K562 (cell line): Measurements from ENCODE around the gene ASAH2B. TPM values are rescaled to one million over a fixed set of nuclear protein-coding genes. Genes with fewer than 3 reads are reported as not detected.
"Not testable (repeated sequence)": the region's sequence is repeated elsewhere in the genome, so short reads cannot be mapped to it uniquely, and the experiment has no call there.

Experiments
- ATAC-seq: fragments of 200-7000 bp; cut with Tn5 transposase; 3 replicates; pipeline ENCODE4 v1.9.1; 2020; ENCODE audit warnings: moderate library complexity
- BruUV-seq: library from RNA; stranded (reverse); fragments of 400-500 nt; replicated peaks from 2 replicates; lab custom pipeline; 2021; lab: Mats Ljungman, UMichigan
- CTCF ChIA-PET: fragments of 300-600 bp; formaldehyde crosslinking; extraction: SDS; loops from one replicate; lab custom pipeline; 2021; ENCODE audit warnings: low intra/inter-chr PET ratio; lab: Yijun Ruan, JAX
- POLR2A ChIA-PET: fragments of 300-600, 350-650 bp; sonication (Branson Sonifier 250); formaldehyde crosslinking; extraction: SDS; loops from one replicate; lab custom pipeline; 2021; ENCODE audit warnings: antibody characterized with exemption, inconsistent platforms; lab: Yijun Ruan, JAX
- DNase-seq, 4 experiments: peaks; one replicate each; pipeline versions ENCODE4 v3.0.0 to v3.0.0-alpha.2; 2011 to 2018; ENCODE audit warnings: low spot score in 3 of 4, mixed read lengths in 3 of 4; ENCODE audit errors: extremely low read depth in 1 of 4
- FAIRE-seq: peaks from 2 replicates; lab custom pipeline; 2011; peaks lifted over from hg19 to GRCh38; lab: Jason Lieb, UNC
- H2AFZ ChIP-seq: 2 replicates; pipeline ENCODE4 v1.6.0; 2011; ENCODE audit warnings: low read depth, low read length, control low read depth, inconsistent platforms
- H3K27ac ChIP-seq: fragments of 200-600 bp; 3 replicates; pipeline ENCODE4 v1.8.0; 2011; ENCODE audit warnings: low read depth, mild to moderate bottlenecking, control low read depth, inconsistent platforms, low read length, moderate library complexity, mixed read lengths; ENCODE audit errors: extremely low read depth
- H3K27me3 ChIP-seq, 2 experiments: fragments of 300-600 bp in 1 of 2; 2 replicates in 1 of 2; 3 replicates in 1 of 2; pipeline versions ENCODE4 v1.6.0 to v1.8.0; 2011; ENCODE audit warnings: inconsistent platforms in 2 of 2, low read length in 2 of 2, mild to moderate bottlenecking in 1 of 2, mixed read lengths in 1 of 2, moderate library complexity in 1 of 2; ENCODE audit not compliant: control insufficient read depth in 2 of 2, insufficient read depth in 2 of 2
- H3K36me3 ChIP-seq: fragments of 300-600 bp; 3 replicates; pipeline ENCODE4 v1.8.0; 2011; ENCODE audit warnings: mild to moderate bottlenecking, low read length, inconsistent platforms; ENCODE audit not compliant: control insufficient read depth, insufficient read depth
- H3K4me1 ChIP-seq, 2 experiments: fragments of 200-600 bp in 1 of 2; replicated peaks in 1 of 2; 2 replicates in 1 of 2; 3 replicates in 1 of 2; pipeline versions ENCODE4 v1.5.1 to v1.8.0; 2011; ENCODE audit warnings: inconsistent platforms in 2 of 2, low read length in 2 of 2, mild to moderate bottlenecking in 1 of 2, mixed read lengths in 1 of 2, moderate library complexity in 1 of 2; ENCODE audit not compliant: control insufficient read depth in 2 of 2, insufficient read depth in 2 of 2
- H3K4me2 ChIP-seq: 2 replicates; pipeline ENCODE4 v1.6.1; 2011; ENCODE audit warnings: low read length, control low read depth, inconsistent platforms, mixed read lengths; ENCODE audit not compliant: insufficient read depth
- H3K4me3 ChIP-seq: fragments of 200-600 bp; sonication (generic), shearing (Covaris generic); 2 replicates; pipeline ENCODE4 v1.5.1; 2016; ENCODE audit warnings: control low read depth, inconsistent platforms
- H3K79me2 ChIP-seq: fragments of 200-600 bp; 3 replicates; pipeline ENCODE4 v1.8.0; 2011; ENCODE audit warnings: low read length, inconsistent platforms; ENCODE audit not compliant: control insufficient read depth, insufficient read depth
- H3K9ac ChIP-seq, 2 experiments: 2 replicates each; pipeline versions ENCODE4 v1.6.0 to v1.6.1; 2011; ENCODE audit warnings: low read depth in 2 of 2, low read length in 2 of 2, control low read depth in 1 of 2, inconsistent platforms in 1 of 2, mild to moderate bottlenecking in 1 of 2, mixed read lengths in 1 of 2; ENCODE audit not compliant: insufficient read depth in 1 of 2
- H3K9me1 ChIP-seq: one replicate; pipeline ENCODE4 v1.6.0; 2011; ENCODE audit warnings: inconsistent platforms, mild to moderate bottlenecking, low read length, moderate library complexity; ENCODE audit not compliant: control insufficient read depth, insufficient read depth
- H3K9me3 ChIP-seq: replicated peaks from 2 replicates; pipeline ENCODE4 v1.5.1; 2011; ENCODE audit warnings: low read depth, low read length, inconsistent platforms; ENCODE audit not compliant: control insufficient read depth, insufficient read depth
- H4K20me1 ChIP-seq: replicated peaks from 2 replicates; pipeline ENCODE4 v1.6.1; 2011; ENCODE audit warnings: low read length, inconsistent platforms, mixed read lengths; ENCODE audit not compliant: control insufficient read depth, insufficient read depth
- NFIC ChIP-seq: fragments of 450-650 bp; IDR thresholded peaks from 2 replicates; pipeline ENCODE4 v1.6.1; 2017; ENCODE audit warnings: mild to moderate bottlenecking, inconsistent platforms
- WGBS: fragments of 100-300 bp; shearing (Covaris generic); methylation state at CpG from one replicate; pipeline ENCODE4 v1.1.6; 2016; ENCODE audit warnings: low coverage, mixed read lengths; ENCODE audit not compliant: insufficient coverage; ENCODE audit errors: missing lambda C conversion rate; 5-methylcytosine and 5-hydroxymethylcytosine counted together
- in situ Hi-C: fragments of 300-500 bp; cut with MboI; formaldehyde crosslinking; loops from 4 replicates; pipeline ENCODE4 v1.15.0; 2018; ENCODE audit warnings: inconsistent platforms, mixed read lengths
- intact Hi-C: fragments of 100-400 bp; cut with micrococcal nuclease; formaldehyde crosslinking; loops from 2 replicates; pipeline ENCODE4 v1.14.2; 2022
- polyA plus RNA-seq, 8 experiments: library from polyadenylated mRNA; depleted of rRNA in 4 of 8; stranded (reverse) in 5 of 8; unstranded in 3 of 8; fragments of >200 nt; fragmentation: Nextera tagmentation in 2 of 8; fragmentation: Illumina TruSeq in 1 of 8; extraction: Ambion mirVana in 2 of 8; extraction: Trizol in 1 of 8; gene quantifications; 2 replicates each; pipeline versions ENCODE4 v1.2.1 to v1.2.3, GENCODE V29; 2011 to 2014; ENCODE audit warnings: inconsistent platforms in 1 of 8, missing spikeins in 1 of 8
- total RNA-seq, 7 experiments: library from RNA; depleted of rRNA in 6 of 7; stranded (reverse); fragments of >200 nt in 6 of 7; fragmentation: Illumina TruSeq in 2 of 7; extraction: Trizol in 2 of 7; gene quantifications; 2 replicates each; pipeline versions ENCODE4 v1.2.1 to v1.2.3, GENCODE V29; 2011 to 2021; ENCODE audit warnings: low replicate concordance in 1 of 7
- TF ChIP-seq, protein P1 (sequence below): sonication (generic); IDR thresholded peaks from 2 replicates; pipeline ENCODE4 v1.6.1; 2016

ASAH2B gene
- total and polyA plus RNA-seq, 9 of the 15 experiments (the other 6 are each of a cell fraction or from before 2014, with no cell fraction given): 5.0 to 18.3 (median 14.4) TPM

DNA sequence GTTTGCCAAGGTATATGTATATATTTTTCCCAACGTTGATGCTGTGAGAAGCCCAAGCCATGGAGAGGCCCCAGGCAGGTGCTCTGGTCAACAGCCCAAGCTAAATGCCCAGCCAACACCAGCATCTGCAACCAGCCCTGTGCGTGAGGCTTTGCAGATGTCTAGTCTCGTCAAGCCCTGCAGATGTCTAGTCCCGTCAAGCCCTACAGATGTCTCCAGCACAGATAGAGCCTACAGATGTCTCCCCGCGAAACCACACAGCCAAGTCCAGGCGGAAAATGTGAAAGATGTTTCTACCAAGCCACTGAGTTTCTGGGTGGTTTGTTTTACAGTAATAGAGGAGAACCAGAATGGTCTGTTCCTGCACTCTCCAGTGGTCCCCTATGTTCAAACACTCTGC lies 36.7 kb upstream of the ASAH2B start:
- intact Hi-C loops, H3K36me3 ChIP-seq, BruUV-seq, H3K27me3 ChIP-seq, H3K9me3 ChIP-seq, DNase-seq, H2AFZ ChIP-seq, H3K79me2 ChIP-seq, ATAC-seq, CTCF ChIA-PET, in situ Hi-C loops, H3K4me1 ChIP-seq, H3K4me2 ChIP-seq, FAIRE-seq, H3K4me3 ChIP-seq, POLR2A ChIA-PET, H3K9ac ChIP-seq, H3K27ac ChIP-seq, H3K9me1 ChIP-seq, H4K20me1 ChIP-seq: not testable (repeated sequence)
- WGBS: 44% methylated on average over 5 of the region's 7 CpGs

DNA sequence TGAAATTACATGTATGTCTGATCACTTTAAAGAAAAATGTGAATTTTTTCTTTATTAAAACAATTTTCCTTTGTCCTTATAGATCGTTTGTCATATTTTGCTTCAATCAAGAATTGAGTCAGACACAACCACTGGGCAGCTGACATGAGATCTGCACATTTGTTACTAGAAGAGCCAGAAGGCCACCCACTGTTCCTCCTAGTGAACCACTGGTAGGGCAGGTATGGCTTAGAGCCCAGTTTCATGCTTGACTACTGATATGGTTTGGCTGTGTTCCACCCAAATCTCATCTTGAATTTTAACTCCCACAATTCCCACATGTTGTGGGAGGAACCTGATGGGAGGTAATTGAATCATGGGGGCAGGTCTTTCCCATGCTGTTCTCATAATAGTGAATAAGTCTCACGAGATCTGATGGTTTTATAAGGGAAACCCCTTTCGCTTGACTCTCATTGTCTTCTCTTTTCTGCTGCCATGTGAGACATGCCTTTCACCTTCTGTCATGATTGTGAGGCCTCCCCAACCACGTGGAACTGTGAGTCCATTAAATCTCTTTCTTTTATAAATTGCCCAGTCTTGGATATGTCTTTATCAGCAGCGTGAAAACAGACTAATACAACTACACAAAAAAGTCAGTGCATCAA lies 35.2 kb upstream of the ASAH2B start:
- DNase-seq: peak in 1 of 4 experiments; percentile 44
- FAIRE-seq, H3K9me1 ChIP-seq, BruUV-seq, H3K9ac ChIP-seq, H4K20me1 ChIP-seq, in situ Hi-C loops, intact Hi-C loops, H3K9me3 ChIP-seq, H3K79me2 ChIP-seq, H2AFZ ChIP-seq, H3K27me3 ChIP-seq, H3K4me2 ChIP-seq, POLR2A ChIA-PET, CTCF ChIA-PET, H3K4me3 ChIP-seq, H3K27ac ChIP-seq, H3K4me1 ChIP-seq, H3K36me3 ChIP-seq: not testable (repeated sequence)
- TF ChIP-seq, protein P1, sequence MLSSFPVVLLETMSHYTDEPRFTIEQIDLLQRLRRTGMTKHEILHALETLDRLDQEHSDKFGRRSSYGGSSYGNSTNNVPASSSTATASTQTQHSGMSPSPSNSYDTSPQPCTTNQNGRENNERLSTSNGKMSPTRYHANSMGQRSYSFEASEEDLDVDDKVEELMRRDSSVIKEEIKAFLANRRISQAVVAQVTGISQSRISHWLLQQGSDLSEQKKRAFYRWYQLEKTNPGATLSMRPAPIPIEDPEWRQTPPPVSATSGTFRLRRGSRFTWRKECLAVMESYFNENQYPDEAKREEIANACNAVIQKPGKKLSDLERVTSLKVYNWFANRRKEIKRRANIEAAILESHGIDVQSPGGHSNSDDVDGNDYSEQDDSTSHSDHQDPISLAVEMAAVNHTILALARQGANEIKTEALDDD: 0 out of 2 replicates have a peak, but pooled peaks have one; percentile 18
- TF ChIP-seq NFIC: peak; percentile 45
- WGBS: 6% methylated on average over 4 of the region's 5 CpGs
- peak; percentile 70 for ATAC-seq

DNA sequence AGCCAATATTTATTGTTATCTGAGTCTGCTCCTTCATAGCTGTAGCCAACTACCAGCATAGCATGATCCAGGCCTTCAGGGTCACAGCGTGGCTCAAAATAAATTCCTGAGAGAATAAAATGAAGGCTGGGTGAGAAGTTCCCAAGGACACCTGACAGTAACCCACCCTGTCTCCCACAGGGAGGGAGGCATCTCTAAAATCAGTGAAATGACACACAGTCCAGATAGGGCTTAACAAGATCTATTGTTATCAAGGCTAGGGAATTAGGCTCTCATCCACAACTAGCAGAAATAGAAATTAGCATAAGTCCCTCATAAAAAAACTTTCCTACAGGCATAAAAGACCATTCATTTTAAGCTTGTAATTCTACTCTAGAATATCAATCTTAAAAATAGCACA lies 33.7 kb upstream of the ASAH2B start:
- CTCF ChIA-PET, H3K4me1 ChIP-seq: not testable (repeated sequence)

More for the DNA sequence above, 33.7 kb upstream of the ASAH2B start:
- H2AFZ ChIP-seq, H3K4me3 ChIP-seq, in situ Hi-C loops, H3K27ac ChIP-seq, BruUV-seq, intact Hi-C loops, H3K9me1 ChIP-seq, DNase-seq, H3K79me2 ChIP-seq, H4K20me1 ChIP-seq, FAIRE-seq, H3K9me3 ChIP-seq, H3K36me3 ChIP-seq, POLR2A ChIA-PET, ATAC-seq, H3K27me3 ChIP-seq, H3K9ac ChIP-seq, H3K4me2 ChIP-seq: not testable (repeated sequence)
- WGBS: 0% methylated on average over 1 of the region's 1 CpG
